Activated CD8-positive, alpha-beta T cell treated with anti-CD3 and anti-CD28 coated beads for 36 hours (primary cell): ENCODE data around the gene TTC19. TPM values are rescaled to one million over a fixed set of nuclear protein-coding genes. Genes with fewer than 3 reads are reported as not detected.
"Not testable (repeated sequence)": the region's sequence is repeated elsewhere in the genome, so short reads cannot be mapped to it uniquely, and the experiment has no call there.

Experiments
- ATAC-seq: fragments of 200-7000 bp; cut with Tn5 transposase; one replicate; pipeline ENCODE4 v1.10.0; 2021; ENCODE audit warnings: mild to moderate bottlenecking, moderate library complexity
- CTCF ChIA-PET: fragments of 350-600 bp; sonication (Branson Sonifier 250); formaldehyde crosslinking; loops from one replicate; lab custom pipeline; 2021; ENCODE audit warnings: antibody characterized with exemption; lab: Charles Lee
- POLR2A ChIA-PET: fragments of 350-600 bp; sonication (Branson Sonifier 250); formaldehyde crosslinking; loops from one replicate; lab custom pipeline; 2021; ENCODE audit warnings: antibody characterized with exemption; lab: Charles Lee
- DNase-seq: peaks from one replicate; pipeline ENCODE4 v3.0.0-alpha.2; 2020
- H3K27ac Mint-ChIP-seq: one replicate; pipeline ENCODE4 v1.8.0; 2021; ENCODE audit warnings: mild to moderate bottlenecking, mixed read lengths
- H3K27me3 Mint-ChIP-seq: one replicate; pipeline ENCODE4 v1.8.0; 2021; ENCODE audit warnings: mixed read lengths
- H3K36me3 Mint-ChIP-seq: one replicate; pipeline ENCODE4 v1.8.0; 2021; ENCODE audit warnings: low read depth, mixed read lengths
- H3K4me1 Mint-ChIP-seq: one replicate; pipeline ENCODE4 v1.8.0; 2021; ENCODE audit warnings: low read depth, mixed read lengths
- H3K4me3 Mint-ChIP-seq: one replicate; pipeline ENCODE4 v1.8.0; 2021; ENCODE audit warnings: mild to moderate bottlenecking, moderate library complexity, mixed read lengths
- H3K9me3 Mint-ChIP-seq: one replicate; pipeline ENCODE4 v1.8.0; 2021; ENCODE audit warnings: mixed read lengths
- CTCF ChIP-seq: fragments of 200-600 bp; IDR thresholded peaks from one replicate; pipeline ENCODE4 v1.8.0; 2022; ENCODE audit warnings: antibody characterized with exemption, mild to moderate bottlenecking
- intact Hi-C: fragments of 100-400 bp; cut with micrococcal nuclease; formaldehyde crosslinking; loops from one replicate; pipeline ENCODE4 v1.10.0; 2022
- total RNA-seq, 2 experiments: library from RNA; stranded (reverse); gene quantifications; one replicate each; pipeline ENCODE4 v1.2.3, GENCODE V29; 2021

Gene TTC19
- total RNA-seq, 2 experiments from 2014 or later: 24.7 to 26.0 TPM

- intact Hi-C loops: no loop called here
- Mint-ChIP-seq H3K27ac (no peak overlapping the region), H3K4me1 (peaks cover 7% of the 10 kb centered on the region)
These were observed 27.1 kb upstream of the TTC19 start for GRCh38 chr17:15972497-15972951.

GRCh38 chr17:15973016-15973415 lies 26.6 kb upstream of the TTC19 start:
- Mint-ChIP-seq H3K4me1 (peaks cover 3% of the 10 kb centered on the region), H3K27me3 (no peaks in the 10 kb centered on the region), H3K36me3 (peaks cover 18% of the 10 kb centered on the region), H3K9me3 (no peaks in the 10 kb centered on the region), H3K27ac (no peak overlapping the region), H3K4me3 (no peak overlapping the region)
- ATAC-seq: no peak
- no peak for TF ChIP-seq CTCF
- intact Hi-C loops: no loop called here
- POLR2A ChIA-PET: no interaction called here
- no peak for DNase-seq
- CTCF ChIA-PET: no interaction called here

More at GRCh38 chr17:15972497-15972951, 27.1 kb upstream of the TTC19 start:
- no peaks in the 10 kb centered on the region for H3K9me3 Mint-ChIP-seq
- ATAC-seq (no peak), DNase-seq (no peak)
- peaks cover 15% of the 10 kb centered on the region for H3K36me3 Mint-ChIP-seq
- H3K27me3 Mint-ChIP-seq: no peaks in the 10 kb centered on the region
- no peak for TF ChIP-seq CTCF
- ChIA-PET POLR2A (no interaction called here), CTCF (no interaction called here)
- H3K4me3 Mint-ChIP-seq: no peak overlapping the region

GRCh38 chr17:15973834-15974233 lies 25.8 kb upstream of the TTC19 start:
- Mint-ChIP-seq H3K4me3 (no peak overlapping the region), H3K36me3 (peaks cover 22% of the 10 kb centered on the region), H3K9me3 (no peaks in the 10 kb centered on the region), H3K27ac (no peak overlapping the region), H3K4me1 (peaks cover 3% of the 10 kb centered on the region), H3K27me3 (no peaks in the 10 kb centered on the region)
- POLR2A ChIA-PET: no interaction called here
- intact Hi-C loops: no loop called here
- DNase-seq (no peak), ATAC-seq (no peak)
- TF ChIP-seq CTCF: no peak
- CTCF ChIA-PET: interaction anchor here (1.0 kb wide), 1 partner anchor 26 kb away, joined by 3 read pairs; the partner anchor contains the start of genes TTC19 and ZSWIM7

GRCh38 chr17:15977894-15978293 lies 21.7 kb upstream of the TTC19 start:
- ATAC-seq (no peak), DNase-seq (no peak)
- Mint-ChIP-seq H3K27ac (no peak overlapping the region), H3K27me3 (no peaks in the 10 kb centered on the region), H3K4me3 (no peak overlapping the region), H3K36me3 (peaks cover 43% of the 10 kb centered on the region), H3K9me3 (no peaks in the 10 kb centered on the region), H3K4me1 (peaks cover 26% of the 10 kb centered on the region)
- no peak for TF ChIP-seq CTCF
- ChIA-PET POLR2A (no interaction called here), CTCF (no interaction called here)
- intact Hi-C loops: no loop called here

DNA sequence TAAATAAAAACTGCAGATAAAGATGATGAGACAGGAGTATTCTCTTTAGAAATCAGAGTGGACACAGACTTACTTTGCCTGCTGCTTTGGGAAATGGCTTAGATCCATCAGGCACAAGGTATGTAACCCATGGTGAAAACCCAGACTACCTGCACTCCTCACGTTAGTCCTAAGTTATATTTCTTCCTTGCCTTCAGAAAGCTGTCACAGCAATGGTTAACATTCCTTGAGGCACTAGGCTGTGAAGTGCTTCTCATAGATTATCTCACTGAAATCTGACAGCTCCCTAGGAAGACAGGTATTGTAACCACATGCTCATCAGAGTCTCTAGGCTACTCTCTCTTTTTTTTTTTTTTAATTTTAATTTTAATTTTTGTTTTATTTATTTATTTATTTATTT lies 21.0 kb upstream of the TTC19 start:
- CTCF ChIA-PET: no interaction called here
- Mint-ChIP-seq H3K4me1 (peaks cover 26% of the 10 kb centered on the region), H3K36me3 (peaks cover 44% of the 10 kb centered on the region)

GRCh38 chr17:15979013-15979412 lies 20.6 kb upstream of the TTC19 start:
- H3K27ac Mint-ChIP-seq, DNase-seq, intact Hi-C loops, CTCF ChIA-PET, H3K4me3 Mint-ChIP-seq, H3K27me3 Mint-ChIP-seq, ATAC-seq, H3K9me3 Mint-ChIP-seq, POLR2A ChIA-PET: not testable (repeated sequence)
- Mint-ChIP-seq H3K36me3 (peaks cover 48% of the 10 kb centered on the region), H3K4me1 (peaks cover 26% of the 10 kb centered on the region)

More for the DNA sequence above, 21.0 kb upstream of the TTC19 start:
- ATAC-seq: no peak
- no peak for DNase-seq
- no peak for TF ChIP-seq CTCF
- no peaks in the 10 kb centered on the region for H3K27me3 Mint-ChIP-seq
- intact Hi-C loops: no loop called here
- H3K27ac Mint-ChIP-seq: no peak overlapping the region
- H3K4me3 Mint-ChIP-seq: no peak overlapping the region
- no peaks in the 10 kb centered on the region for H3K9me3 Mint-ChIP-seq
- POLR2A ChIA-PET: no interaction called here
